Nephron (organoid): ENCODE data around the gene MEGF6.
A peak's percentile ranks its signal among the peaks of the same experiment; 100 is the strongest.

Experiments
- H3K27ac Mint-ChIP-seq, 3 experiments: 2 replicates each; pipeline ENCODE4 v1.8.0; 2020; ENCODE audit warnings: mixed read lengths in 3 of 3, mild to moderate bottlenecking in 2 of 3, moderate library complexity in 1 of 3
- H3K27me3 Mint-ChIP-seq: 2 replicates; pipeline ENCODE4 v1.8.0; 2021; ENCODE audit warnings: low read depth, mild to moderate bottlenecking, moderate library complexity, mixed read lengths
- H3K36me3 Mint-ChIP-seq: 2 replicates; pipeline ENCODE4 v1.8.0; 2020; ENCODE audit warnings: low read depth, mixed read lengths
- H3K4me1 Mint-ChIP-seq: 2 replicates; pipeline ENCODE4 v1.8.0; 2020; ENCODE audit warnings: mixed read lengths
- H3K4me3 Mint-ChIP-seq, 3 experiments: 2 replicates each; pipeline ENCODE4 v1.8.0; 2020; ENCODE audit warnings: mild to moderate bottlenecking in 3 of 3, mixed read lengths in 3 of 3, moderate library complexity in 2 of 3
- H3K9me3 Mint-ChIP-seq: 2 replicates; pipeline ENCODE4 v1.8.0; 2020; ENCODE audit warnings: mixed read lengths
- TF ChIP-seq, protein P1 (sequence below), 3 experiments: fragments of 200-600 bp; sonication (generic); IDR thresholded peaks; one replicate each; pipeline ENCODE4 v1.5.0; 2021; ENCODE audit warnings: antibody characterized with exemption in 3 of 3; ENCODE audit not compliant: unreplicated experiment in 3 of 3

MEGF6 gene

GRCh38 chr1:3453891-3454810 is 157.2 kb downstream of the MEGF6 start, which contains the start of gene ARHGEF16:
Gene ARHGEF16, plus strand, starts transcription at chr1:3454665. Its CDS starts 8,420 bp downstream, at chr1:3463085.
- H3K4me1 Mint-ChIP-seq, result peaks cover 23% of the 10 kb centered on the region
- no peaks in the 10 kb centered on the region for H3K36me3 Mint-ChIP-seq
- peak within 1 kb of the TSS in 2 of 3 experiments; percentile 24 to 66 for H3K27ac Mint-ChIP-seq
- H3K27me3 Mint-ChIP-seq, result peaks cover 24% of the 10 kb centered on the region
- H3K9me3 Mint-ChIP-seq, result no peaks in the 10 kb centered on the region
- TF ChIP-seq, protein P1, sequence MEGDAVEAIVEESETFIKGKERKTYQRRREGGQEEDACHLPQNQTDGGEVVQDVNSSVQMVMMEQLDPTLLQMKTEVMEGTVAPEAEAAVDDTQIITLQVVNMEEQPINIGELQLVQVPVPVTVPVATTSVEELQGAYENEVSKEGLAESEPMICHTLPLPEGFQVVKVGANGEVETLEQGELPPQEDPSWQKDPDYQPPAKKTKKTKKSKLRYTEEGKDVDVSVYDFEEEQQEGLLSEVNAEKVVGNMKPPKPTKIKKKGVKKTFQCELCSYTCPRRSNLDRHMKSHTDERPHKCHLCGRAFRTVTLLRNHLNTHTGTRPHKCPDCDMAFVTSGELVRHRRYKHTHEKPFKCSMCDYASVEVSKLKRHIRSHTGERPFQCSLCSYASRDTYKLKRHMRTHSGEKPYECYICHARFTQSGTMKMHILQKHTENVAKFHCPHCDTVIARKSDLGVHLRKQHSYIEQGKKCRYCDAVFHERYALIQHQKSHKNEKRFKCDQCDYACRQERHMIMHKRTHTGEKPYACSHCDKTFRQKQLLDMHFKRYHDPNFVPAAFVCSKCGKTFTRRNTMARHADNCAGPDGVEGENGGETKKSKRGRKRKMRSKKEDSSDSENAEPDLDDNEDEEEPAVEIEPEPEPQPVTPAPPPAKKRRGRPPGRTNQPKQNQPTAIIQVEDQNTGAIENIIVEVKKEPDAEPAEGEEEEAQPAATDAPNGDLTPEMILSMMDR (IDR thresholded peaks at IDR 0.05; ENCODE audit: unreplicated experiment in 3 of 3), result peak; percentile 50 to 57 (median 54)
- H3K4me3 Mint-ChIP-seq, result peak within 1 kb of the TSS; percentile 58 to 80 (median 78)

DNA sequence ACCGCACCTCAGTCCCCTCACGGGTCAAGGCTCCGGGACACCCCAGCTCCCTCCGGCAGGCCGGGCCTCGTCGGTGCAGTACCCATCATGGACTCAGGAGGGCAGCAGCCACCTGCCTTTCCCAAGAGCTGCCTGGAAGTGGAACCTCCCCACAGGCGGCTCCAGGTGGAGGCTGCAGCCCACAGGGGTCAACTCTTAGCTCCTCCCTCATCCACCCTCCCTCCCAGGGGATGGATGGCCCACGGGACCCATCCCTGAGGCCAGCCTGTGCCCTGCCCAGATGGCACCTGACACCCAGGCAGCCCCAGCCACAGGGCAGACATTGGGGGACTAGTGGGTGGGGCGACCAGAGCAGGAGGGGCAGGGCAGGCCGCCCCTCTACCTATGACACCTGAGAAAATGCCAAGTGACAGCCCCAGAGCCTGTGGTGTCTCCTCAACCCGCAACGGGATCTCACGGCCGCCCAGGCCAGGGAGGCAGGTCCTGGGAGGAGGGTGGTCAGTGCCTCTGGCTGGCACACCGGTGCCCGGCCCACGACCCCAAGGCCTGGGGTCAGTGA is 158.0 kb downstream of the MEGF6 start:
- Mint-ChIP-seq H3K9me3 (no peaks in the 10 kb centered on the region), H3K4me3 (peak overlapping the region; percentile 58 to 80 (median 74)), H3K36me3 (no peaks in the 10 kb centered on the region), H3K4me1 (peaks cover 14% of the 10 kb centered on the region), H3K27ac (peak overlapping the region in 1 of 3 experiments; percentile 46), H3K27me3 (peaks cover 24% of the 10 kb centered on the region)
- TF ChIP-seq, protein P1 (IDR thresholded peaks at IDR 0.05; ENCODE audit: unreplicated experiment in 3 of 3), result peak; percentile 98 to 99 (median 98)

- H3K4me3 Mint-ChIP-seq, result peak overlapping the region in 1 of 3 experiments; percentile 21
- H3K4me1 Mint-ChIP-seq, result peaks cover 10% of the 10 kb centered on the region
- TF ChIP-seq, protein P1 (IDR thresholded peaks at IDR 0.05; ENCODE audit: unreplicated experiment in 3 of 3), result no peak
- no peaks in the 10 kb centered on the region for H3K36me3 Mint-ChIP-seq
- peaks cover 23% of the 10 kb centered on the region for H3K27me3 Mint-ChIP-seq
- peaks cover 4% of the 10 kb centered on the region for H3K9me3 Mint-ChIP-seq
- no peak overlapping the region for H3K27ac Mint-ChIP-seq
These were observed 158.5 kb downstream of the MEGF6 start for GRCh38 chr1:3452866-3453175.

DNA sequence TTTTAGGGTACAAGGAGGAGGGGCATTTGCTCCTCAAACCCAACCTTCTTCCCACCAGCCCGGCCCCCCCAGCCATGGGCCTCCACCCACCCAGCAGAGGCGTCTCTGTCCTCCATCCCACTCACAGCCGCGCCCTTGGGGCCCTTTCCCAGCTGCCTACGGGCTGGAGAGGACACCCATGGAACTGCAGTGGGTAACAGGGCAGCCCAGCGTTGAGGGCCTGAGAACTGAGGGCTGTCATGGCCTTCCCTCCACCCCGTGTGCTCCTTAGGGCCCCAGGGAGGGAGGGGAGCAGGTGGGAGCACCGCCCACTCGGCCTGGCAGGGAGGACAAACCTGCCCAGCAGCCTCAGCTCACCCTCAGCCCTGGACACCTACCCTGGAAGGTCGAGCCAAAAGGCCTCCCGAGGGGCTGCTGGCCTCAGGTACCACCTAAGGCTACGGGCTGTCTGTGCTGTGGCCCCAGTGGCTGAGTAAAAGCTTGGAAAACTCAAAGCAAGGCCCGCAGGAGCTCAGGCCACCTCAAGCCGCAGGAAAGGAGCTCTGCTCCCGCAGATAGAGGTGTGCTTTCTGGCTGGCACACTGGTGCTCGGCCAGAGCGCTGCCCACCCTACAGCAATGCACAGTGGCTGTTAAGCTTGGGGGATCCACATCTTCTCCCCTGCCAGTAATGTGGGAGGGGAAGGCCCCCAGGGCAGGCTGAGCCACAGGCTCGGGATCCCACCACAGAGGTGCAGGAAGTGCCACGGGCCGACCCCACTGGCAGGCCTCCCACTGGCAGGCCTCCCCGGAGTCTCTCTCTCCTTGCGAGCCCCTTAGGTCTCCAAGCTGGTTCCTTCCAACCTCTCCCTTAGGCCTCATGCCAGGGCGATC is 159.1 kb downstream of the MEGF6 start:
- TF ChIP-seq, protein P1 (IDR thresholded peaks at IDR 0.05; ENCODE audit: unreplicated experiment in 3 of 3), result no peak
- Mint-ChIP-seq H3K36me3 (no peaks in the 10 kb centered on the region), H3K27me3 (peaks cover 17% of the 10 kb centered on the region), H3K27ac (no peak overlapping the region), H3K9me3 (peaks cover 10% of the 10 kb centered on the region), H3K4me1 (peaks cover 4% of the 10 kb centered on the region), H3K4me3 (no peak overlapping the region)

DNA sequence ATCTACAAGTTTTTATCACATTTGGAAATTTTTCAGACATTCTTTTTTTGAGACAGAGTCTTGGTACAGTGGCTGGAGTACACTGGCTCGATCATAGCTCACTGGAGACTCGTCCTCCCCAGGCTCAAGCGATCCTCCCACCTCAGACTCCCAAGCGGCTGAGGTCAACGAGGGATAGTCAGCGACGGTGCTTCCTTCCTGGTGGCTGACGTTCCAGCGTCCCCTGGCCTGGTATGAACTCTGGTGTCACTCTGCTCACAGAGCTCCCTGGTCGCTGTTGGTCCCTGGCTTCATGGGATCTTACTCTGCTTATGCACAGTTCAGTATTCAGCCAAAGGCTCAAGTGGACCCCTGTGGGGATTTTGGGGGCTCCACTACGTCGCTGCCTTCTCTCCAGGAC is 160.3 kb downstream of the MEGF6 start:
- Mint-ChIP-seq H3K4me3 (no peak overlapping the region), H3K27ac (no peak overlapping the region), H3K27me3 (peaks cover 14% of the 10 kb centered on the region), H3K9me3 (peaks cover 14% of the 10 kb centered on the region), H3K4me1 (no peaks in the 10 kb centered on the region), H3K36me3 (no peaks in the 10 kb centered on the region)
- TF ChIP-seq, protein P1 (IDR thresholded peaks at IDR 0.05; ENCODE audit: unreplicated experiment in 3 of 3), result no peak
